Non-pigmented ciliary epithelial cell (primary cell): ENCODE data around the gene DOCK2.
"Not testable (repeated sequence)": the region's sequence is repeated elsewhere in the genome, so short reads cannot be mapped to it uniquely, and the experiment has no call there.

ENCODE experiments used
- DNase-seq: peaks from one replicate; pipeline ENCODE4 v3.0.0-alpha.2; 2010; ENCODE audit warnings: low read depth

DOCK2 gene

GRCh38 chr5:169817031-169817430, 180.0 kb downstream of the DOCK2 start:
- no peak for DNase-seq

GRCh38 chr5:169826618-169827017, 189.5 kb downstream of the DOCK2 start:
- no peak for DNase-seq

- DNase-seq: no peak
Measured at GRCh38 chr5:169827769-169828168, 190.7 kb downstream of the DOCK2 start.

GRCh38 chr5:169828385-169828784, 191.3 kb downstream of the DOCK2 start:
- DNase-seq: no peak

- no peak for DNase-seq
Measured at GRCh38 chr5:169831331-169831730, 194.3 kb downstream of the DOCK2 start.

- DNase-seq: no peak
Measured at GRCh38 chr5:169832304-169832703, 195.2 kb downstream of the DOCK2 start.

- no peak for DNase-seq
Measured at GRCh38 chr5:169832845-169833244, 195.8 kb downstream of the DOCK2 start.

- peak; percentile 46 for DNase-seq
Measured at GRCh38 chr5:169833681-169834292, 196.7 kb downstream of the DOCK2 start.

- DNase-seq: not testable (repeated sequence)
Measured at GRCh38 chr5:169834540-169834939, 197.5 kb downstream of the DOCK2 start.

GRCh38 chr5:169836835-169837536, 199.9 kb downstream of the DOCK2 start:
- no peak for DNase-seq

GRCh38 chr5:169837686-169838085, 200.6 kb downstream of the DOCK2 start:
- no peak for DNase-seq

GRCh38 chr5:169838688-169839087, 201.6 kb downstream of the DOCK2 start:
- no peak for DNase-seq

GRCh38 chr5:169840405-169840804, 203.3 kb downstream of the DOCK2 start:
- DNase-seq: no peak

- no peak for DNase-seq
Measured at GRCh38 chr5:169842699-169843098, 205.6 kb downstream of the DOCK2 start.

GRCh38 chr5:169847519-169847918, 210.4 kb downstream of the DOCK2 start:
- DNase-seq: no peak

GRCh38 chr5:169848271-169848670, 211.2 kb downstream of the DOCK2 start:
- no peak for DNase-seq

GRCh38 chr5:169848792-169849191, 211.7 kb downstream of the DOCK2 start:
- no peak for DNase-seq

- DNase-seq: no peak
Measured at GRCh38 chr5:169850409-169850808, 213.3 kb downstream of the DOCK2 start.

- no peak for DNase-seq
Measured at GRCh38 chr5:169851321-169851850, 214.3 kb downstream of the DOCK2 start.

- peak; percentile 84 for DNase-seq
Measured at GRCh38 chr5:169856571-169856970, 219.5 kb downstream of the DOCK2 start.

- DNase-seq: no peak
Measured at GRCh38 chr5:169860585-169860984, 223.5 kb downstream of the DOCK2 start.

- DNase-seq: no peak
Measured at GRCh38 chr5:169861433-169861832, 224.4 kb downstream of the DOCK2 start.

GRCh38 chr5:169861934-169862333, 224.9 kb downstream of the DOCK2 start:
- DNase-seq: peak; percentile 67

- no peak for DNase-seq
Measured at GRCh38 chr5:169862391-169862811, 225.3 kb downstream of the DOCK2 start.
